ENCODE data around the gene MAGEB2.

The MAGEB2 gene

DNA sequence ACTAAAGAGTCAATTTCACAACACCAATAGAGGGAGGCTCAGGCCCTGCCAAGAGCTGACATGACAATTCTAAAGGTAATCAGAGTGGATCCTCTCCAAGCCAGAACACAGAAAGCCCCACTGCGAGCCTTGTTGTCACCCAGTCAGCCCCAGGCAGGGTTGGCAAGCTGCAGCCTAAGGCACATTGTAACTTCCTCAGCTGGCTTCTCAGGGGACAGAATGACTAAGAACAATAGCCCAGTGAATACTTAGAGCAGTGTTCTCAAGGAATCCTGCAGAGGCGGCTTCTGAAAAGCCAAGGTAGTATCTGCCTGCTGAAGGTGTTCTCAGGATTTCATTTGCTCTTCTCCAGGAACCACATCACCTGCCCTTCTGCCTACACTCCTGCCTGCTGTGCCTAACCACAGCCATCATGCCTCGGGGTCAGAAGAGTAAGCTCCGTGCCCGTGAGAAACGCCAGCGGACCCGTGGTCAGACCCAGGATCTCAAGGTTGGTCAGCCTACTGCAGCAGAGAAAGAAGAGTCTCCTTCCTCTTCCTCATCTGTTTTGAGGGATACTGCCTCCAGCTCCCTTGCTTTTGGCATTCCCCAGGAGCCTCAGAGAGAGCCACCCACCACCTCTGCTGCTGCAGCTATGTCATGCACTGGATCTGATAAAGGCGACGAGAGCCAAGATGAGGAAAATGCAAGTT, 26.5 kb downstream of the MAGEB2 start, which contains the start of gene MAGEB4:
TSS of gene MAGEB4 (plus strand) at position 277 of the 692 bp plus-strand sequence. CDS start at position 413, 136 bp downstream.
- no peaks in the 10 kb centered on the region for H3K27me3 Mint-ChIP-seq

GRCh38 chrX:30246769-30247489, 31.6 kb downstream of the MAGEB2 start, which contains the start of gene MAGEB1:
MAGEB1 (plus strand) TSS chrX:30247146; CDS start chrX:30250494, 3,348 bp downstream.
- ATAC-seq (replicated peaks; ENCODE audit: extremely low read depth, poor library complexity, severe bottlenecking) (no peak), DNase-seq (ENCODE audit: low spot score in 2 of 2) (no peak)
- H3K27me3 Mint-ChIP-seq, result no peaks in the 10 kb centered on the region
- no peak within 1 kb of the TSS for H3K27ac Mint-ChIP-seq (ENCODE audit: low read depth)
- peaks cover 4% of the 10 kb centered on the region for H3K9me3 Mint-ChIP-seq
- H3K4me3 Mint-ChIP-seq, result no peak within 1 kb of the TSS
- H3K4me1 Mint-ChIP-seq, result no peaks in the 10 kb centered on the region
- no peaks in the 10 kb centered on the region for H3K36me3 Mint-ChIP-seq (ENCODE audit: insufficient read depth)

More for the DNA sequence above, 26.5 kb downstream of the MAGEB2 start, which contains the start of gene MAGEB4:
- Mint-ChIP-seq H3K36me3 (ENCODE audit: insufficient read depth) (no peaks in the 10 kb centered on the region), H3K27ac (ENCODE audit: low read depth) (no peak within 1 kb of the TSS), H3K9me3 (peaks cover 5% of the 10 kb centered on the region), H3K4me1 (no peaks in the 10 kb centered on the region), H3K4me3 (no peak within 1 kb of the TSS)
- no peak for ATAC-seq (replicated peaks; ENCODE audit: extremely low read depth, poor library complexity, severe bottlenecking)
- no peak for DNase-seq (ENCODE audit: low spot score in 2 of 2)

GRCh38 chrX:30248854-30249253, 33.5 kb downstream of the MAGEB2 start:
- H3K36me3 Mint-ChIP-seq (ENCODE audit: insufficient read depth), result no peaks in the 10 kb centered on the region
- no peaks in the 10 kb centered on the region for H3K4me1 Mint-ChIP-seq
- H3K9me3 Mint-ChIP-seq, result peaks cover 4% of the 10 kb centered on the region
- ATAC-seq (replicated peaks; ENCODE audit: extremely low read depth, poor library complexity, severe bottlenecking) (no peak), DNase-seq (ENCODE audit: low spot score in 2 of 2) (no peak)
- no peak overlapping the region for H3K27ac Mint-ChIP-seq (ENCODE audit: low read depth)
- H3K27me3 Mint-ChIP-seq, result no peaks in the 10 kb centered on the region
- no peak overlapping the region for H3K4me3 Mint-ChIP-seq

- DNase-seq (ENCODE audit: low spot score in 2 of 2) (no peak), ATAC-seq (replicated peaks; ENCODE audit: extremely low read depth, poor library complexity, severe bottlenecking) (no peak)
- Mint-ChIP-seq H3K36me3 (ENCODE audit: insufficient read depth) (no peaks in the 10 kb centered on the region), H3K4me3 (no peak overlapping the region), H3K4me1 (no peaks in the 10 kb centered on the region), H3K27me3 (no peaks in the 10 kb centered on the region), H3K27ac (ENCODE audit: low read depth) (no peak overlapping the region), H3K9me3 (peaks cover 7% of the 10 kb centered on the region)
Observed at GRCh38 chrX:30253257-30253656, 37.9 kb downstream of the MAGEB2 start.

GRCh38 chrX:30259927-30260326, 44.6 kb downstream of the MAGEB2 start:
- no peak for DNase-seq (ENCODE audit: low spot score in 2 of 2)
- Mint-ChIP-seq H3K9me3 (peaks cover 3% of the 10 kb centered on the region), H3K36me3 (ENCODE audit: insufficient read depth) (no peaks in the 10 kb centered on the region)

GRCh38 chrX:30261012-30261411, 45.6 kb downstream of the MAGEB2 start:
- Mint-ChIP-seq H3K4me3 (no peak overlapping the region), H3K9me3 (peaks cover 8% of the 10 kb centered on the region), H3K4me1 (no peaks in the 10 kb centered on the region), H3K27ac (ENCODE audit: low read depth) (no peak overlapping the region), H3K36me3 (ENCODE audit: insufficient read depth) (no peaks in the 10 kb centered on the region), H3K27me3 (no peaks in the 10 kb centered on the region)
- ATAC-seq (replicated peaks; ENCODE audit: extremely low read depth, poor library complexity, severe bottlenecking), result no peak
- no peak for DNase-seq (ENCODE audit: low spot score in 2 of 2)

More at GRCh38 chrX:30259927-30260326, 44.6 kb downstream of the MAGEB2 start:
- no peak overlapping the region for H3K27ac Mint-ChIP-seq (ENCODE audit: low read depth)
- H3K27me3 Mint-ChIP-seq, result no peaks in the 10 kb centered on the region
- ATAC-seq (replicated peaks; ENCODE audit: extremely low read depth, poor library complexity, severe bottlenecking), result no peak
- no peak overlapping the region for H3K4me3 Mint-ChIP-seq
- no peaks in the 10 kb centered on the region for H3K4me1 Mint-ChIP-seq

DNA sequence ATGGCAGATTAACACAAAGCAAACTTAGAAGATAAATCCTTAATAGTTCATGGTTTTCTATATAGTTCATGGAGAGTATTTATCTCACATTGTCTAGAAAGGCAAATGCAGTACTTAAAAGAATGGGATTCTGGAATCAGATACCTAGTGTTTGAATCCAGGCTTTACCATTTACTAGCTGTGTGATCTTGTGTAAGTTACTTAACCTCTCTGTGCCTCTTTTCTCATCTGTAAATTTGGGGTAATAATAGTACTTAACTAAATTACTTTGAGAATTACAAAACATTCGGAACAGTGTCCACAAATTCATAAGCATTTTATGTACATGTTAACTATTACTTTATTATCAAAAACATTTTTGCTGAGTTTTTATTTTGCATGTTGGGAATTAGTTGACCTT, 47.4 kb downstream of the MAGEB2 start:
- peaks cover 5% of the 10 kb centered on the region for H3K9me3 Mint-ChIP-seq
- no peak for ATAC-seq (replicated peaks; ENCODE audit: extremely low read depth, poor library complexity, severe bottlenecking)
- H3K4me3 Mint-ChIP-seq, result no peak overlapping the region
- no peak overlapping the region for H3K27ac Mint-ChIP-seq (ENCODE audit: low read depth)
- no peaks in the 10 kb centered on the region for H3K4me1 Mint-ChIP-seq
- no peak for DNase-seq (ENCODE audit: low spot score in 2 of 2)
- H3K27me3 Mint-ChIP-seq, result no peaks in the 10 kb centered on the region
- no peaks in the 10 kb centered on the region for H3K36me3 Mint-ChIP-seq (ENCODE audit: insufficient read depth)

Measured in central memory CD8-positive, alpha-beta T cell (primary cell).